Stimulated activated effector memory CD8-positive, alpha-beta T cell treated with anti-CD3 and anti-CD28 coated beads, Interleukin-12 subunit alpha, Interleukin-12 subunit beta, amount 100 ng/mL, for 72 hours (primary cell): ENCODE measurements around the gene ONECUT1.
A peak's percentile ranks its signal among the peaks of the same experiment; 100 is the strongest.
"Not testable (repeated sequence)": the region's sequence is repeated elsewhere in the genome, so short reads cannot be mapped to it uniquely, and the experiment has no call there.

Source experiments
- ATAC-seq: fragments of 150-1000 bp; cut with Tn5 transposase; 2 replicates; pipeline ENCODE4 v1.10.0; 2021
- DNase-seq, 2 donors: peaks; one replicate each; pipeline ENCODE4 v3.0.0; 2021 to 2022; ENCODE audit warnings: low spot score in 2 of 2
- H3K27ac Mint-ChIP-seq: one replicate; pipeline ENCODE4 v1.8.0; 2022; ENCODE audit warnings: mild to moderate bottlenecking, mixed read lengths
- H3K36me3 Mint-ChIP-seq: one replicate; pipeline ENCODE4 v1.8.0; 2022; ENCODE audit warnings: mild to moderate bottlenecking, mixed read lengths
- H3K4me1 Mint-ChIP-seq: one replicate; pipeline ENCODE4 v1.8.0; 2022; ENCODE audit warnings: mixed read lengths
- H3K4me3 Mint-ChIP-seq: one replicate; pipeline ENCODE4 v1.8.0; 2022; ENCODE audit warnings: mild to moderate bottlenecking, mixed read lengths
- H3K9me3 Mint-ChIP-seq: one replicate; pipeline ENCODE4 v1.8.0; 2022; ENCODE audit warnings: mixed read lengths

ONECUT1 gene

GRCh38 chr15:52790169-52790708, at the start of gene ONECUT1:
ONECUT1 (minus strand) TSS chr15:52790336; CDS start chr15:52789884, 452 bp downstream.
- H3K9me3 Mint-ChIP-seq: no peaks in the 10 kb centered on the region
- H3K27ac Mint-ChIP-seq: no peak within 1 kb of the TSS
- H3K4me1 Mint-ChIP-seq: peaks cover 36% of the 10 kb centered on the region

DNA sequence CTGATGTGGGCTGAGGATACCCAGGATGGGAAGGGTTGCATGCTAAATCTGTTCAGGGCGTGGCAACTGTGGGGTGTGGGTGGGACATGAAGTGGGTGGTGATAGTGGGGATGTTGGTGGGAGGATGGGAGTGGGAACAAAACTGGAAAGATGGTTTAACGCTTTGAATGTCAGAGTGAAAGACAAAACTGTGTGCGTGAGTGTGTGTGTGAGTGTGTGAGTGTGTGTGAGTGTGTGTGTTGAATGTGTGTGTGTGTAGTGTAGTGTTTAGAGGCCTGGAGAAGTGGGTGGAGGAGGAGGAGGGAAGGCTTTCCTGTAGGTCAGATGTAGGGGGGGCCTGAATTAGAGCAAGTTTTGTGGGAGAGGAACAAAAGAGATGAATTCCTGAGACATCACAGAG, 44.2 kb upstream of the ONECUT1 start:
- H3K4me1 Mint-ChIP-seq: no peaks in the 10 kb centered on the region
- DNase-seq (no peak), ATAC-seq (no peak)
- H3K9me3 Mint-ChIP-seq: peaks cover 2% of the 10 kb centered on the region
- H3K4me3 Mint-ChIP-seq: no peak overlapping the region
- no peaks in the 10 kb centered on the region for H3K36me3 Mint-ChIP-seq
- no peak overlapping the region for H3K27ac Mint-ChIP-seq

More at GRCh38 chr15:52790169-52790708, at the start of gene ONECUT1:
- H3K36me3 Mint-ChIP-seq: peaks cover 6% of the 10 kb centered on the region
- DNase-seq: peak; percentile 54 to 75
- ATAC-seq: peak; percentile 64
- H3K4me3 Mint-ChIP-seq: peak within 1 kb of the TSS; percentile 56

GRCh38 chr15:52824169-52824942, 34.2 kb upstream of the ONECUT1 start:
- H3K4me1 Mint-ChIP-seq, DNase-seq, H3K36me3 Mint-ChIP-seq, H3K4me3 Mint-ChIP-seq, H3K9me3 Mint-ChIP-seq, H3K27ac Mint-ChIP-seq, ATAC-seq: not testable (repeated sequence)

DNA sequence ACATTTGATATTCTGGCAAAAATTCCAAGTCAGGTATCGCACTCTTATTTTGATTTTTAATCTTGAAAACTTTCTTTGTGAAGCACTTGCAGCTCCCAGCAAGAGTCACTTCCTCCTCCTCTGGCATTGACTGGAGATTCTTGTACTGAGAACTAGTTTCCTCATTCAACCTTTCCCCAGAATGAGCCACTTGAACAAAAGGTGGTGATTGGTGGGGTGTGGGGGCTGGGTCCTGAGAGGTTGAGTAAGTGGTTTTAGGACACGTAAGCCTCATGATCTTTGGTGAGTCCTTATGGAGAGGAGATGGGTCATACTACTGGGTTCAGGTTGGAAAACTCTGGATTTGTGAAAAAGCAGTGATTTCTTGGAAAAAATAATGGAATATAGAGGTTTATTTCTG, 32.3 kb upstream of the ONECUT1 start:
- Mint-ChIP-seq H3K36me3 (no peaks in the 10 kb centered on the region), H3K4me3 (no peak overlapping the region), H3K9me3 (no peaks in the 10 kb centered on the region), H3K27ac (no peak overlapping the region), H3K4me1 (no peaks in the 10 kb centered on the region)
- DNase-seq (no peak), ATAC-seq (no peak)

DNA sequence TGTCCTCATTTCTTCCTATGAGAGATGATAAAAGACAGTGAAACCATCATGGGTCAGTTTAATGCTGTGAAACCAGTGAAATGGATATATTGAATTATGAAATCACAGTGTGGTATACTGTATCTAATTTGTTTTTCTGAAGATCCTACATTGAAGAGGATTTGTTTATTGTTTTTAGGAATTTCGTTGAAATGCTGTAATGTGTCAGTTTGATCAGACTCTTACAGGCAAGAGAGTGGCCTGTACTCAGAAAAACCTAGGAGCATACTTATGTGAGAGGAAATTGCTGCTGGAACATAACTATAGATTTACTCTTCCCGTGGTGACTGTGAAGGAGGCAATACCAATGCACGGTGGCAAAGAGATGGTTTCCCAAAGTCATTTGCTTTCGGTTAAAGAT, 29.1 kb upstream of the ONECUT1 start:
- H3K27ac Mint-ChIP-seq: no peak overlapping the region
- H3K4me3 Mint-ChIP-seq: no peak overlapping the region
- ATAC-seq (no peak), DNase-seq (no peak)
- no peaks in the 10 kb centered on the region for H3K36me3 Mint-ChIP-seq
- H3K4me1 Mint-ChIP-seq: no peaks in the 10 kb centered on the region
- H3K9me3 Mint-ChIP-seq: no peaks in the 10 kb centered on the region

- not testable (repeated sequence) for H3K27ac Mint-ChIP-seq, ATAC-seq, H3K36me3 Mint-ChIP-seq, H3K4me1 Mint-ChIP-seq, DNase-seq, H3K9me3 Mint-ChIP-seq, H3K4me3 Mint-ChIP-seq
Observed at GRCh38 chr15:52815899-52816298, 25.8 kb upstream of the ONECUT1 start.

DNA sequence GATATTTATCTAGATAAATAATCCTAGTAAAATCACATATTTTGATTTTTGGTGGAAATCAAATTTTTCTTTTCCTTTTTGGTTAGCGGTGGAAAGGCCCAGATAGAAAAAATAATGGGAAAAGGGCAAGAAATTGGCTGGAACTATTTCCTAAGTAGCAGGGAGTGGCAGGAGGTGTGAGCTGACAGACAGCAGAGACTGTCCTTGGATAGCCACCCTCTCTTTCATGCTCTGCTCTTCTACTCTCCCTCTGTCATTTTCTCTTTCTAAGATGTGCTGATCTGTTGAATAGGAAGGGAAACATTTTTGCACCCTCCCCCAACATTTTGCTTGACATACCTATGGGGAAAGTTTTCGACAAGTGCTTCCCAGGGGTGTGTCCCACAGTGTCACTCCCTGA, 18.9 kb upstream of the ONECUT1 start:
- Mint-ChIP-seq H3K4me3 (no peak overlapping the region), H3K9me3 (no peaks in the 10 kb centered on the region), H3K36me3 (no peaks in the 10 kb centered on the region), H3K27ac (no peak overlapping the region), H3K4me1 (peaks cover 8% of the 10 kb centered on the region)
- DNase-seq: no peak
- ATAC-seq: no peak

DNA sequence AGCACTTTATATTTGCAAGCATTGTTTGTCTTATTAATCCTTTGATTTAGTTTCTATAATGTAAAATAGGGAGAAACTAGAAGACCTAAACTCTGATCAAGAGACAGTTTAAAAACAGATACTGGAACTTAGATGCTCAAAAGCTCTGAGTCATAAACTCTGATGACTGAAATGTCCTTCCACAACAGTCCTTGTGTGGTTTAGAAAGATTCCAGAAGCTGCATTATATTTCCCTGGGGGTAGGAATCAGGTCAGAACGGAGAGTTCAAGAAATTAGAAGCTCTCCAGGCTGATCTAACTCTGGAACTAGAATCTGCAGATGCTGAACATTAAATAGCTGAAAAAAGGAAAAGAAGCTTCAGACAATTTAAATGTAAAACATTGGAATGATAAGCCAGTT, 18.3 kb upstream of the ONECUT1 start:
- ATAC-seq: no peak
- H3K27ac Mint-ChIP-seq: no peak overlapping the region
- peaks cover 8% of the 10 kb centered on the region for H3K4me1 Mint-ChIP-seq
- no peak for DNase-seq
- no peak overlapping the region for H3K4me3 Mint-ChIP-seq
- H3K36me3 Mint-ChIP-seq: no peaks in the 10 kb centered on the region
- no peaks in the 10 kb centered on the region for H3K9me3 Mint-ChIP-seq

DNA sequence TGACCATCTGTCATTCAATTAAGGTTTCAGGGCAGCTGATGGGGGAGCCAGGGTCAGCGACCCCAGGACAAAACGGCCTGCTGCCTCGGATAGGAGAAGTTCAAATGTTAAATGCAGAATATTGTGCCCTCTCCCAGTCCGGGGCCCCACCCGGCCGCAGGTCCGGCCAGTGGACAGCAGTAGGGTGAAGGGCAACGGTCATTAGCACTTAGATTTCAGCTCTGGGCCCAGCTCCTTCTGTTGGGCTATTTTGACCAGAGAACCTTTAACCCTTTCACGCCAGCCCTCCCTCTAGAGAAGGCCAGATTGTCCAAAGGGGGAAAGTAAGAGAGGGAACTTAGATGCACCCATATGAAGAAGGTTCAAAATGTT, 16.1 kb upstream of the ONECUT1 start:
- Mint-ChIP-seq H3K4me1 (peaks cover 8% of the 10 kb centered on the region), H3K4me3 (peak overlapping the region; percentile 70)
- ATAC-seq: no peak

DNA sequence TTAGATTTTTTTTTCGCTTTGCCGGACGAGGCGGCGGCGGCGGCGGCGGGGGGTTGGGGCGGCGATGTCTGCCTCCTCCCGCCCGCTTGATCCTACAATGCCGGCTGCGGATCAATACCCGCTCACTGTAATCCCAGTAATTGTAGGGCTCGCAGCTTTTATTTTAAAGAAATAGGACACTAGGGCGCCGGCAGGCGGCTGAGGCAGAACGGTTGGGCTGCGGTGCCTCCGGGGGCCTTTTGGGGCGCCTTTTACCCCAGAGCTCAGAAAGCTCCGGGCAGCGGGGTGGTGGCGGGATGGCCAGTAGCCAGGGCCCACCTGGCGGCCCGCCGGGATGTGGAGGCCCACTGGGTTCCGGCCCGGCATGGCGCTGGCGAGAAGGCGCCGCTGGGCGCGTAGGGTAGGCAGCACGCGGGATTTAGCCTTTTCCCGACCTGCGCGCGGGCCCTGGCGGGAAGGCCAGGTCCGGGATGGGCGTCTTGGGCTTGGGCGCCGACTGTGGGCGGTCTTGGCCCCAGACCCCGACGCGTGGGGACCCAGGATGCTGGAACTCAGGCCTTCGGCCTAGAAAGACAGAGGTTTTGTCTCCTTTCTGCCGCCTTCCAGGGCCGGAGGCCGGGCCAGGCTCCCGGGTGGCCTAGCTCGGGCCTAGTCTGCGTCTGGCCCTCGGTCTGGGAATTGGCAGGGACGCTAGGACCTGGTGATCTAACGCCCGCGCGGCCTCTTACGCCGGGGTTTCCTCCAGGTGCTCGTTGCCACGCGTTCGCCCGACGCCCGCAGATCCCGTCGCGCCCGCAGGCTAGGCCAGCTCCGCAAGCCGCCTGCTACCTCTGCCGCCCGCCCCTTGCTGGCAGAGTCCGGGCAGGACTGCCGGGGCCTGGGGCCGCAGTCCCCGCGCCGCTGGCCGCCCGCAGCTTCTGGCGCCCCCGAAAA, 15.5 kb upstream of the ONECUT1 start:
- Mint-ChIP-seq H3K4me3 (peak overlapping the region; percentile 70), H3K27ac (no peak overlapping the region), H3K36me3 (no peaks in the 10 kb centered on the region), H3K9me3 (no peaks in the 10 kb centered on the region), H3K4me1 (peaks cover 13% of the 10 kb centered on the region)
- ATAC-seq (peak; percentile 44), DNase-seq (no peak)

More for the DNA sequence above, 16.1 kb upstream of the ONECUT1 start:
- Mint-ChIP-seq H3K9me3 (no peaks in the 10 kb centered on the region), H3K36me3 (no peaks in the 10 kb centered on the region), H3K27ac (no peak overlapping the region)
- DNase-seq: no peak

GRCh38 chr15:52804526-52805081, 14.5 kb upstream of the ONECUT1 start:
- no peak for DNase-seq
- no peaks in the 10 kb centered on the region for H3K9me3 Mint-ChIP-seq
- H3K36me3 Mint-ChIP-seq: no peaks in the 10 kb centered on the region
- ATAC-seq: no peak
- peaks cover 14% of the 10 kb centered on the region for H3K4me1 Mint-ChIP-seq
- H3K27ac Mint-ChIP-seq: no peak overlapping the region
- peak overlapping the region; percentile 70 for H3K4me3 Mint-ChIP-seq

GRCh38 chr15:52803467-52804306, 13.6 kb upstream of the ONECUT1 start:
- Mint-ChIP-seq H3K36me3 (no peaks in the 10 kb centered on the region), H3K27ac (no peak overlapping the region), H3K4me3 (peak overlapping the region; percentile 70), H3K4me1 (peaks cover 22% of the 10 kb centered on the region), H3K9me3 (no peaks in the 10 kb centered on the region)
- no peak for ATAC-seq
- DNase-seq: no peak

GRCh38 chr15:52803108-52803466, 13.0 kb upstream of the ONECUT1 start:
- DNase-seq (no peak), ATAC-seq (no peak)
- Mint-ChIP-seq H3K9me3 (no peaks in the 10 kb centered on the region), H3K27ac (no peak overlapping the region), H3K4me3 (peak overlapping the region; percentile 24), H3K4me1 (peaks cover 23% of the 10 kb centered on the region), H3K36me3 (no peaks in the 10 kb centered on the region)

DNA sequence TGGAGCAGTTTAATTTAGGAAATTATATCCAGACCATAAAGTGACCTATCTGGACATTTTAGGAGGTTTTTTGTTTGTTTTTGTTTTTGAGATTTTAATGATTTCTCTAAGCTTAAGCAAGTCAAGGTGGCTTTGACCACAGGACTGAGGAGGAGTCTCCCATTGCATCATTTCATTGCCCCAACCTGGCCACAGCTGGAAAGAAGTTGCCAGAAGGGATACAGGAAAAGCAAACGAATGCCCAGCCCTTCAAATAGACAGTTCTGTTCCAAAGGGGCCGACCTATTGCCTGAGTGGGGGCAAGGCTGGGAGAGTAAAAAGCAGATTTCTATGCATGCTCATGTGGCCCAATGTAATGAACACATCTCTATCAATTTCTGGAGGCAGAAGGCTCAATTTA, 12.0 kb upstream of the ONECUT1 start:
- peaks cover 28% of the 10 kb centered on the region for H3K4me1 Mint-ChIP-seq
- no peak overlapping the region for H3K27ac Mint-ChIP-seq

DNA sequence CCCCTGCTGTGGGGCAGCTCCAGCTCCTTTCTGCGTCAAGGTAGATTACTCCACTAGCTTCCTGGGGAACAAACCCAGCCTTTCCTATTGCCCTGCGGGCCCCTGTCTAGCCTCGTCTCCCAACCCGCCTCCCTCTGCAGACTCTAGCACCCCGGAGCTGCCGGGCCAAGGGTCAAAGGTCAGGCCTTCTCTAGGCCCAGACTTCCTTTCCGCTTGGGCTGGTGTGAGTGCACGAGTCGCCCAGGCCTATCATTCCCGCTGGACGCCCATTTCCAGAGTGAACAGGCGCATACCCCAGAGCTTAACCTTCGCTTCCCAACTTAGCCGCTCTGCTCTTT, 11.6 kb upstream of the ONECUT1 start:
- DNase-seq (no peak), ATAC-seq (no peak)
- Mint-ChIP-seq H3K27ac (no peak overlapping the region), H3K9me3 (no peaks in the 10 kb centered on the region), H3K4me1 (peaks cover 32% of the 10 kb centered on the region), H3K4me3 (no peak overlapping the region), H3K36me3 (no peaks in the 10 kb centered on the region)

More for the DNA sequence above, 12.0 kb upstream of the ONECUT1 start:
- Mint-ChIP-seq H3K4me3 (no peak overlapping the region), H3K36me3 (no peaks in the 10 kb centered on the region), H3K9me3 (no peaks in the 10 kb centered on the region)
- DNase-seq (no peak), ATAC-seq (no peak)
